Measurements from ENCODE around the gene SVOP. TPM values are rescaled to one million over a fixed set of nuclear protein-coding genes. Genes with fewer than 3 reads are reported as not detected.

The SVOP gene
- total RNA-seq, 6 experiments from 2014 or later = not detected

DNA sequence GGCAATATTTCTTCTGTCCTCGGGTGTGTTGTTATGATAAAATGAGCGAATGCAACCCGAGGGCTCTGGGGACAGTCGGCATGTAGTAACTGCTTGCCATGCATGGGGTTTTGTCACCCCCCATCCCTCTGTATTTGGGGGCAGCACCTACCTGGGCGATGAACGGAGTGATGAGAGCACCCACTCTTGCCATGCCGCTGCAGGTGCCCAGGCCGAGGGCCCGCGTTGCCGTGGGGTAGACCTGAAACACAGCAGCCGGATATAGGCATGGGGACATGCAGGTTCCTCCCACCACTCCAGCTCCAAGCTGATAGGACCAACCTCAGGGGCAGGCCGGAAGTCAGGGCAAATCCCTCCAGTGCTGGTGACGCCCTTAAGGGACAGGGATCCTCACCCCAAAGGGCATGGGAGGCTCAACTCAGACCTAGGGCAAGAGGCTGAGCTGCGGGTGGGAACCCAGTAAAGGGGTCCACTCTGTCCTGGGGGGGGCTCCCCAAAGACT is 105.2 kb downstream of the SVOP start:
- H3K4me3 ChIP-seq = no peak overlapping the region
- WGBS (ENCODE audit: insufficient coverage, low coverage, low lambda C conversion rate, missing lambda C conversion rate) = 91% methylated on average over 10 of the region's 15 CpGs

DNA sequence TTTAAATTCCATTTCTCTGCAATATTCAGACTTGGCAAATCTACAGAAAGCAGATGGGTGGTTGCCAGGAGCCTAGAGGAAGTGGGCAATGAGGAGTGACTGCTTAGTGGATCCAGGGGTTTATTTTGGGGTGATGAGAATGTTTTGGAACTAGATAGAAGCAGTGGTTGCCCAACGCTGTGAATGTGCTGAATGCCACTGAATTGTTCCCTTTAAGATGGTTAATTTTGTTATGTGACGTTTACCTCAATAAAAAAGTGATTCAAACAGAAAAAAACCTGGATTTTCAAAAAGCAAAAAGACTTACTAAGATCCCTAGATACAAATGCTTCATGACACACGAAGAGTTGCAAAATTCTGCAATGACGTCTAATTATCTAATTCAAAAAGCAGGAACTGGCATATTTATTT is 106.7 kb downstream of the SVOP start:
- Histone ChIP-seq H3K4me3 (no peak overlapping the region), H3K4me1 (no peaks in the 10 kb centered on the region), H3K27me3 (no peaks in the 10 kb centered on the region), H3K9me3 (no peaks in the 10 kb centered on the region), H3K36me3 (no peaks in the 10 kb centered on the region), H3K27ac (no peak overlapping the region)
- DNase-seq (no peak), ATAC-seq (peak in 2 of 4 donors; percentile 43 to 45)
- TF ChIP-seq, protein P1, sequence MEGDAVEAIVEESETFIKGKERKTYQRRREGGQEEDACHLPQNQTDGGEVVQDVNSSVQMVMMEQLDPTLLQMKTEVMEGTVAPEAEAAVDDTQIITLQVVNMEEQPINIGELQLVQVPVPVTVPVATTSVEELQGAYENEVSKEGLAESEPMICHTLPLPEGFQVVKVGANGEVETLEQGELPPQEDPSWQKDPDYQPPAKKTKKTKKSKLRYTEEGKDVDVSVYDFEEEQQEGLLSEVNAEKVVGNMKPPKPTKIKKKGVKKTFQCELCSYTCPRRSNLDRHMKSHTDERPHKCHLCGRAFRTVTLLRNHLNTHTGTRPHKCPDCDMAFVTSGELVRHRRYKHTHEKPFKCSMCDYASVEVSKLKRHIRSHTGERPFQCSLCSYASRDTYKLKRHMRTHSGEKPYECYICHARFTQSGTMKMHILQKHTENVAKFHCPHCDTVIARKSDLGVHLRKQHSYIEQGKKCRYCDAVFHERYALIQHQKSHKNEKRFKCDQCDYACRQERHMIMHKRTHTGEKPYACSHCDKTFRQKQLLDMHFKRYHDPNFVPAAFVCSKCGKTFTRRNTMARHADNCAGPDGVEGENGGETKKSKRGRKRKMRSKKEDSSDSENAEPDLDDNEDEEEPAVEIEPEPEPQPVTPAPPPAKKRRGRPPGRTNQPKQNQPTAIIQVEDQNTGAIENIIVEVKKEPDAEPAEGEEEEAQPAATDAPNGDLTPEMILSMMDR (IDR thresholded peaks at IDR 0.05) = no peak
- no peak for TF ChIP-seq POLR2A (IDR thresholded peaks at IDR 0.05)
- intact Hi-C loops (cut with DNase I) = no loop called here
- 26% methylated on average over 4 of the region's 4 CpGs for WGBS (ENCODE audit: insufficient coverage, low coverage, low lambda C conversion rate, missing lambda C conversion rate)

More for the DNA sequence above, 105.2 kb downstream of the SVOP start:
- Histone ChIP-seq H3K4me1 (no peaks in the 10 kb centered on the region), H3K27me3 (no peaks in the 10 kb centered on the region), H3K27ac (no peak overlapping the region), H3K9me3 (no peaks in the 10 kb centered on the region), H3K36me3 (no peaks in the 10 kb centered on the region)
- ATAC-seq = no peak
- DNase-seq = no peak
- intact Hi-C loops (cut with DNase I) = no loop called here
- no peak for TF ChIP-seq POLR2A (IDR thresholded peaks at IDR 0.05)
- TF ChIP-seq, protein P1 (IDR thresholded peaks at IDR 0.05) = no peak

DNA sequence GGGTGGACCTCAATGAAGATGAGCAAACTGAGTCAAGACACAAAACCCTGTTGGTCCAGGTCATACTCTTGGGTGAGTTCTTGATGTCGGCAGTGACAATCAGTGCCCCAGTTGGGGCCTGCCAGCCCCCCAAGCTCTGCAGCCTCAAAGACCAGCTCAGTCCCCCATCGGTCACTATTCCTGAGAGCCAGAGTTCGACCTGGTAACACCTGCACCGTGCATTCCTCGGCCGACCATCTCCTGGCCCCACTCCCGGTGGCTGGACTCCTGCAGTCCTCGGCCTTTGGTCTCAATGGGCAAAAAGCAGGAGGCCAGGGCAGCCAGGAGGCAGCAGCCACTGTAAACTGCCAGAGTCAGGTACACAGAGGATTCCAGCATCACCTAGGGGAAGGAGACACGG is 108.5 kb downstream of the SVOP start:
- Histone ChIP-seq H3K4me3 (no peak overlapping the region), H3K27ac (no peak overlapping the region), H3K27me3 (no peaks in the 10 kb centered on the region), H3K36me3 (no peaks in the 10 kb centered on the region), H3K4me1 (no peaks in the 10 kb centered on the region), H3K9me3 (no peaks in the 10 kb centered on the region)
- 80% methylated on average over 4 of the region's 9 CpGs for WGBS (ENCODE audit: insufficient coverage, low coverage, low lambda C conversion rate, missing lambda C conversion rate)
- ATAC-seq = no peak
- no peak for TF ChIP-seq POLR2A (IDR thresholded peaks at IDR 0.05)
- TF ChIP-seq, protein P1 (IDR thresholded peaks at IDR 0.05) = no peak
- no peak for DNase-seq
- intact Hi-C loops (cut with DNase I) = no loop called here

DNA sequence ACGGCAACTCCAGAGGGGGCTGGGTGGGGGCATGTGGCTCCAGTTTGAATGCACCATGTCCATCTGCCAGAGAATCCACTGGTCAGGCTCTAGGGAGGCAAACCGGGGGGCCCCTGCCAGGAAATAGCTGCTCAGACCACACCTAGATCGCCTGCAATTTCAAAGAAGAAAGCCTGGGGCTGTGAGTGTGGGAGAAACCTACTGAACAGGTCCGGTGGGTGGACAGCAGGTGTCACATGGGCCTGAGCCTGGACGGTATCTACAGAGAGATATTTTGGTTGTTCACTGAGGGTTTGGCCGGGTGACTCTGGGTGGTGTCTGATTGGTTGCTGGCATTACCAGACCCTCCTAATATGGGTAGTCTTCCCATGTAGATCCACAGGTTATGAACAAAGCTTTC is 109.0 kb downstream of the SVOP start:
- H3K9me3 ChIP-seq = no peaks in the 10 kb centered on the region
- intact Hi-C loops (cut with DNase I) = no loop called here
- H3K27me3 ChIP-seq = no peaks in the 10 kb centered on the region
- TF ChIP-seq, protein P1 (IDR thresholded peaks at IDR 0.05) = no peak
- TF ChIP-seq POLR2A (IDR thresholded peaks at IDR 0.05) = no peak
- no peaks in the 10 kb centered on the region for H3K4me1 ChIP-seq
- ATAC-seq (no peak), DNase-seq (no peak)
- no peak overlapping the region for H3K4me3 ChIP-seq
- H3K36me3 ChIP-seq = no peaks in the 10 kb centered on the region
- no peak overlapping the region for H3K27ac ChIP-seq
- 76% methylated on average over 3 of the region's 6 CpGs for WGBS (ENCODE audit: insufficient coverage, low coverage, low lambda C conversion rate, missing lambda C conversion rate)

DNA sequence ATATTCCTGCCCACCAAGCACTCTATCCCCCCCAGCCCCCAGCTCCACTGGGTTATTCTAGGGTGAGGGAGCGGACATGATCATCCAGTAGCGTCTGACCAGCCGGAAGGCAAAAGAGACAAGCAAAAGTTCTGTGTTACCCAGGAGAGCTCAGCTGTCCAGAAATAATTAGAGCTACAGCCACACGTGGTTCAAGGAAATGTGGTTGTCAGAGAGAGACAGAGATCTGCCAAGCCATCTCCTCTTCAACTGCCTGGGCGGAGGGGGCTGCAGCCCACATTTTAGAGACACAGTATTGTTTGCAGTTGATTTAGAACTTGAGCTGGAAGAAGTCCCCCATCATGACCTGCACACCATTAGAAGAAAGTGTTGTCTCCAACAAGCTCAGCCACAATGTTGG is 110.5 kb downstream of the SVOP start:
- H3K27ac ChIP-seq = no peak overlapping the region
- no peaks in the 10 kb centered on the region for H3K27me3 ChIP-seq
- DNase-seq (no peak), ATAC-seq (no peak)
- H3K9me3 ChIP-seq = no peaks in the 10 kb centered on the region
- H3K36me3 ChIP-seq = no peaks in the 10 kb centered on the region
- H3K4me1 ChIP-seq = no peaks in the 10 kb centered on the region
- WGBS (ENCODE audit: insufficient coverage, low coverage, low lambda C conversion rate, missing lambda C conversion rate) = 83% methylated on average over 4 of the region's 5 CpGs
- TF ChIP-seq, protein P1 (IDR thresholded peaks at IDR 0.05) = no peak
- no peak for TF ChIP-seq POLR2A (IDR thresholded peaks at IDR 0.05)
- intact Hi-C loops (cut with DNase I) = no loop called here
- H3K4me3 ChIP-seq = no peak overlapping the region
